Measurements from ENCODE around the gene RAP1B.
"Not testable (repeated sequence)": the region's sequence is repeated elsewhere in the genome, so short reads cannot be mapped to it uniquely, and the experiment has no call there.

RAP1B gene

GRCh38 chr12:68667291-68667690, 56.6 kb downstream of the RAP1B start:
- no peak overlapping the region for H3K4me3 ChIP-seq (ENCODE audit: low read depth, low read length)
- DNase-seq (ENCODE audit: low read depth) = no peak
- TF ChIP-seq CTCF (IDR thresholded peaks at IDR 0.05; ENCODE audit: control insufficient read depth, extremely low read depth, insufficient read depth) = no peak

- no peak for TF ChIP-seq CTCF (IDR thresholded peaks at IDR 0.05; ENCODE audit: control insufficient read depth, extremely low read depth, insufficient read depth)
- no peak overlapping the region for H3K4me3 ChIP-seq (ENCODE audit: low read depth, low read length)
- no peak for DNase-seq (ENCODE audit: low read depth)
Observed at GRCh38 chr12:68667896-68668295, 57.2 kb downstream of the RAP1B start.

DNA sequence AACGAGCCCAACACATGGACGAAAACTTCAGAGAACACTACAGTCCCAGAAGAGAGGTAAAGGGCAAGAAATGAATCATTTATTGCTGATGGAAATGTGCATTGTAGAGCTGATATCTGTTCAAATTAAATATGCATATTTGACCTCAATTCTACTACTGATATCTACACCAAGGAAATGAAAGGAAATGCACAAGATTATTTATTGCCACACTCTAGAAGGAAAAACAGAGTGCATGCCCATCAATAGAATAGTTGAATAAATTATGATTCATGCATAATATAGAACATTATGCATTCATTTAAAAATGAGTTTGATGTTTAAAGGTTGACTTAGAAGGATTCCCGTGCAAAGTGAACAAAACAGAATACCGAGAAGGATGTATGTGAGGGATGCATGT, 60.5 kb downstream of the RAP1B start:
- no peak for DNase-seq (ENCODE audit: low read depth)
- TF ChIP-seq CTCF (IDR thresholded peaks at IDR 0.05; ENCODE audit: control insufficient read depth, extremely low read depth, insufficient read depth) = no peak
- H3K4me3 ChIP-seq (ENCODE audit: low read depth, low read length) = no peak overlapping the region

- TF ChIP-seq CTCF (IDR thresholded peaks at IDR 0.05; ENCODE audit: control insufficient read depth, extremely low read depth, insufficient read depth) = no peak
- no peak for DNase-seq (ENCODE audit: low read depth)
- no peak overlapping the region for H3K4me3 ChIP-seq (ENCODE audit: low read depth, low read length)
Observed at GRCh38 chr12:68673788-68674187, 63.1 kb downstream of the RAP1B start.

GRCh38 chr12:68674376-68674775, 63.7 kb downstream of the RAP1B start:
- no peak for TF ChIP-seq CTCF (IDR thresholded peaks at IDR 0.05; ENCODE audit: control insufficient read depth, extremely low read depth, insufficient read depth)
- no peak for DNase-seq (ENCODE audit: low read depth)
- H3K4me3 ChIP-seq (ENCODE audit: low read depth, low read length) = no peak overlapping the region

DNA sequence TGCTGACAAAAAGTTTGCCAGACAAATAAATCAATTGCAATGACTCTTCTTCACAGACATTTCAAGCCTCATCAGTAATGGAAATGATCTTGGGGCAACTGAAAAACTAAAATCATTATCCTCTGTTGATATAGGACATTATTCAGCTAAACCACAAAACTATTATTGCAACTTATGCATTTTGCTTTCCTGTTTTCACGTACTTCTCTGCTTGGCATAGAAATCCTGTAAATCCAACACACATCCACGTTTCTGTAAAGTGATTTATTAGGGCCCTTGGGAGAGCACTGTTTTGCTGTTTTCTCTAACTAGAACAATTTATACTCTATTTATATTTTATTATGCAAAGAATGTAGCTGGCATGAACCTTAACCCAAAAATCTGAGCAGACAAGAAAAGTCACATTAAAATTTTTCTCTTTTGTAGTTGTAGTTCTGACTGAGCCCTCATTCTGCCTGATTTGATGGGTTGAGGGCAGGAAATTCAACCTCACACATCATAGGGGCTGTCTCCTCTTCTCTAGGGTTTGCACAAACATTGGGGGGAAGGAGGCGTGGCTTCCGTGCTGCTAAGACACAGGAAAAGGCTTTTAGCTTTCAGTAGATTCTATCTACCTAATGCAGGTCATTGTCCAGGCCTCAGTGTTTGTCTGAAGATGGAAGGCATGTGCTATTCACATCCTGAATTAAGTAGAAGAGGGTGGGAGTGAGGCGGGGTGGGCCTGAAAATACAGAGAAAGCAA, 64.6 kb downstream of the RAP1B start:
- no peak for TF ChIP-seq CTCF (IDR thresholded peaks at IDR 0.05; ENCODE audit: control insufficient read depth, extremely low read depth, insufficient read depth)
- H3K4me3 ChIP-seq (ENCODE audit: low read depth, low read length) = no peak overlapping the region

GRCh38 chr12:68676854-68677253, 66.2 kb downstream of the RAP1B start:
- not testable (repeated sequence) for DNase-seq (ENCODE audit: low read depth); H3K4me3 ChIP-seq (ENCODE audit: low read depth, low read length)

More for the DNA sequence above, 64.6 kb downstream of the RAP1B start:
- DNase-seq (ENCODE audit: low read depth) = no peak

Data from LNCaP clone FGC (cell line).